Spleen (tissue), 7 donors: ENCODE measurements around the gene RPL10.

ENCODE experiments used
- CTCF ChIP-seq, 11 experiments: fragments of 200-600 bp in 7 of 11; fragments of 450-650 bp in 4 of 11; sonication (generic) in 4 of 11; IDR thresholded peaks in 8 of 11; conservative IDR thresholded peaks in 3 of 11; 1 replicate in 7 of 11; 2 replicates in 4 of 11; pipeline versions ENCODE4 v1.4.0 to v1.8.0; 2016 to 2021; ENCODE audit warnings: antibody characterized with exemption in 11 of 11, inconsistent platforms in 4 of 11, mild to moderate bottlenecking in 1 of 11
- POLR2A ChIP-seq, 3 donors: fragments of 450-650 bp; IDR thresholded peaks; one replicate each; pipeline ENCODE4 v1.5.1; 2017; ENCODE audit warnings: antibody characterized with exemption in 3 of 3, mild to moderate bottlenecking in 1 of 3
- POLR2AphosphoS5 ChIP-seq, 3 donors: sonication (generic); formaldehyde crosslinking; IDR thresholded peaks; one replicate each; pipeline ENCODE4 v1.5.1; 2017; ENCODE audit warnings: antibody characterized with exemption in 3 of 3
- donor health status: DM: no; HTN: no; CAD: no; lungs with moderate emphysema.
- donor health status: DM: no; HTN: no; CAD: no.
- donor health status: DM: no; HTN: no; CAD: no.

DNA sequence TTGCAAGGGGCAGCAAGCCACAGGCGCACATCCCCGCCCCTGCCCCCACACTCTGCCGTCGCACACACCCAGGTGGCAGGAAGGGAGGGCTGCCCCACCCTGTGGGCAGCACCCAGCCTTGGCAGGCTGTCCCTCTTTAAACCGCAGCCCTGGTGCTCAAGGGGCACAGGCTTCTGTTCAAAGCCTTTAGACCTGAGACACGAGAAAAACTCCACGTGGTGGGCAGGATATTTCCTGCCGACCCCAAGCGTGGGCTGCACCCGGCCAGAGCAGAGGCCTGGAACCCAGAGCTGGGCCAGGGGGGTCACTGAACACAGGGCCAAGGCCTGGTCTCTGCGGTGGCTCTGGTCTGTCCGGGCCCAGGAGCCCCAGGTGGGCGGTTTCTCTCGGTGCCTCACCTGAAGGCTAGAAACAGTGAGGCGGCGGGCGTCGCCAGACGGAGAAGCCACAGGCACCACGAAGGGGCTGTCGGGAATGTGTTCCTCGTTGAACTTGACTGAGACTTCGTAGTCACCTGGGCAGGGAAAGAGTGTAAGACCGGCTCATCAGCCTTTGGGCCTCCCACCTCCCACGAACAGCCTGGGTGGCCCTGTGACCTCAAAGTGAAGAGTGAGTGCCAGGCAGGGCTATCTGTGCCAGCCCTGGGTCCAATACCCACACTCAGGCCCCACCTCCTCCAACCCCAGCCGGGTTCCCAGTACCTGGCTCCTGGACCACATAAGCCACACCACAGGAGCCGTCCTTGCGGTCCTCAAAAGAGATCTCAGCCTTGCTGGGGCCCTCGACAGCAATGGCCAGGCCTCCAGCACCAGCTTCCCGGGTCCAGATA is 46.8 kb upstream of the RPL10 start:
- TF ChIP-seq CTCF (IDR thresholded peaks at IDR 0.05 in 8 of 11, conservative IDR thresholded peaks at IDR 0.05 in 3 of 11), result no peak
- peak; percentile 68 to 79 (median 73) for TF ChIP-seq POLR2AphosphoS5 (IDR thresholded peaks at IDR 0.05)
- no peak for TF ChIP-seq POLR2A (IDR thresholded peaks at IDR 0.05)
